Nephron progenitor cell (in vitro differentiated cells): Measurements from ENCODE around the gene DNAJC8.

Experiments used
- DNase-seq: peaks from one replicate; pipeline ENCODE4 v3.0.0; 2021
- H3K27ac Mint-ChIP-seq: 2 replicates; pipeline ENCODE4 v1.8.0; 2021; ENCODE audit warnings: mild to moderate bottlenecking, moderate library complexity, mixed read lengths
- H3K27me3 Mint-ChIP-seq: 2 replicates; pipeline ENCODE4 v1.8.0; 2021; ENCODE audit warnings: mild to moderate bottlenecking, low read depth, mixed read lengths; ENCODE audit not compliant: poor library complexity
- H3K36me3 Mint-ChIP-seq: 2 replicates; pipeline ENCODE4 v1.8.0; 2021; ENCODE audit warnings: low read depth, mixed read lengths
- H3K4me1 Mint-ChIP-seq: 2 replicates; pipeline ENCODE4 v1.8.0; 2021; ENCODE audit warnings: mixed read lengths
- H3K4me3 Mint-ChIP-seq: 2 replicates; pipeline ENCODE4 v1.8.0; 2021; ENCODE audit warnings: mild to moderate bottlenecking, moderate library complexity, mixed read lengths
- H3K9me3 Mint-ChIP-seq: 2 replicates; pipeline ENCODE4 v1.8.0; 2021; ENCODE audit warnings: mild to moderate bottlenecking, moderate library complexity, mixed read lengths
- TF ChIP-seq, protein P1 (sequence below): fragments of 200-600 bp; sonication (generic); IDR thresholded peaks from 2 replicates; pipeline ENCODE4 v1.5.0; 2021; ENCODE audit warnings: antibody characterized with exemption

DNAJC8 gene

DNA sequence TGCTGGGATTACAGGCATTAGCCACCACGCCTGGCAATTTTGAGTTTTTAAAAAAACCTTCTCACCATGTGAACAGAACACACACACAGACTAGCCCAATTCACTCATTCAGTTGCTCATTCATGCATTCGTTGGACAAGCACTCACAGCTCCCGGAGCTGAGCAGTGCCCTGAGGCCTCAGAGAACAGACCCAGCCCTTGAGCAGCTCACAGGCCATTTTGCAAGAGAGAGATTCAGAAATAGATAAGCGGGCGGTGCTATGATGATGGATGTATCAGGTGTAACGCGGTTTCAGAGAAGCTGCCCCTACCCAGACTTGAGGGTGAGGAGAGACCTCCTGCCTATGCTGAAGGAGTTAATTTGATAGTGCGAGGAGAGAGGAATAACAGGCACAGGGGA lies 74.9 kb downstream of the DNAJC8 start:
- no peak for DNase-seq
- H3K27ac Mint-ChIP-seq = no peak overlapping the region
- peaks cover 17% of the 10 kb centered on the region for H3K27me3 Mint-ChIP-seq
- H3K36me3 Mint-ChIP-seq = no peaks in the 10 kb centered on the region
- TF ChIP-seq, protein P1, sequence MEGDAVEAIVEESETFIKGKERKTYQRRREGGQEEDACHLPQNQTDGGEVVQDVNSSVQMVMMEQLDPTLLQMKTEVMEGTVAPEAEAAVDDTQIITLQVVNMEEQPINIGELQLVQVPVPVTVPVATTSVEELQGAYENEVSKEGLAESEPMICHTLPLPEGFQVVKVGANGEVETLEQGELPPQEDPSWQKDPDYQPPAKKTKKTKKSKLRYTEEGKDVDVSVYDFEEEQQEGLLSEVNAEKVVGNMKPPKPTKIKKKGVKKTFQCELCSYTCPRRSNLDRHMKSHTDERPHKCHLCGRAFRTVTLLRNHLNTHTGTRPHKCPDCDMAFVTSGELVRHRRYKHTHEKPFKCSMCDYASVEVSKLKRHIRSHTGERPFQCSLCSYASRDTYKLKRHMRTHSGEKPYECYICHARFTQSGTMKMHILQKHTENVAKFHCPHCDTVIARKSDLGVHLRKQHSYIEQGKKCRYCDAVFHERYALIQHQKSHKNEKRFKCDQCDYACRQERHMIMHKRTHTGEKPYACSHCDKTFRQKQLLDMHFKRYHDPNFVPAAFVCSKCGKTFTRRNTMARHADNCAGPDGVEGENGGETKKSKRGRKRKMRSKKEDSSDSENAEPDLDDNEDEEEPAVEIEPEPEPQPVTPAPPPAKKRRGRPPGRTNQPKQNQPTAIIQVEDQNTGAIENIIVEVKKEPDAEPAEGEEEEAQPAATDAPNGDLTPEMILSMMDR = no peak
- H3K4me1 Mint-ChIP-seq = peaks cover 15% of the 10 kb centered on the region
- no peak overlapping the region for H3K4me3 Mint-ChIP-seq
- H3K9me3 Mint-ChIP-seq = no peaks in the 10 kb centered on the region

DNA sequence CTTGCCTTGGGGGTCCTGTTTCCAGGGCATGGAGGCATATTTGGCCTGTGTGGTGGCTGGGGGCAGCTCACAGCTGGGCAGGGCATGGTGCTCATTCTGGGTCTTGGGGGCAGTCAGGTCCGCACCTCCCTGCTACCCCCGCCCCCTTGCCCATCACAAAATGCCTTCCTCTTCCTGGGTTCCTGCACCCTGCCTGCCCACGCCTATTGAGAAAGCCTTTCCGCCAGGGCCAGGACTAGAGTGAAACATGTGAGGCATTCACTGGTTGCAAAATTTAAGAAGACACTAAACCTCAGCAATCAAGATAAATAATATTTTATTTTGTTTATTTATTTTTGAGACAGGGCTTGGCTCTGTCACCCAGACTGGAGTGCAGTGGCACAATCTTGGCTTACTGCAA lies 76.0 kb downstream of the DNAJC8 start:
- peaks cover 7% of the 10 kb centered on the region for H3K4me1 Mint-ChIP-seq
- no peak for DNase-seq
- H3K27me3 Mint-ChIP-seq = peaks cover 15% of the 10 kb centered on the region
- H3K4me3 Mint-ChIP-seq = no peak overlapping the region
- no peaks in the 10 kb centered on the region for H3K9me3 Mint-ChIP-seq
- H3K36me3 Mint-ChIP-seq = no peaks in the 10 kb centered on the region
- no peak overlapping the region for H3K27ac Mint-ChIP-seq
- TF ChIP-seq, protein P1 = no peak

DNA sequence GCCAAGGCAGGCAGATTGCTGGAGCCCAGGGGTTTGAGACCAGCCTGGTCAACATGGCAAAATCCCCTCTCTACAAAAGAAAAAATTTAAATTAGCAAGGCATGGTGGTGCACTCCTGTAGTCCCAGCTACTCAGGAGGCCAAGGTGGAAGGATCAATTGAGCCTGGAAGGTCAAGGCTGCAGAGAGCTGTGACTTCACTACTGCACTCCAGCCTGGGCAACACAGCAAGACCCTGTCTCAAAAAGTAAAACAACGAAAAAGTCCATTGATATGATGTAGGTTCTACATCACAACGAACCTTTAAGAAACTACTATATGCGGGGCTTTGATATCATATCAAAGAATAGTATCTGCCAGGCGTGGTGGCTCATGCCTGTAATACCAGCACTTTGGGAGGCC lies 77.2 kb downstream of the DNAJC8 start:
- Mint-ChIP-seq H3K27me3 (peaks cover 12% of the 10 kb centered on the region), H3K4me3 (no peak overlapping the region), H3K27ac (no peak overlapping the region), H3K4me1 (peaks cover 5% of the 10 kb centered on the region), H3K9me3 (no peaks in the 10 kb centered on the region), H3K36me3 (no peaks in the 10 kb centered on the region)
- TF ChIP-seq, protein P1 = no peak
- DNase-seq = no peak

DNA sequence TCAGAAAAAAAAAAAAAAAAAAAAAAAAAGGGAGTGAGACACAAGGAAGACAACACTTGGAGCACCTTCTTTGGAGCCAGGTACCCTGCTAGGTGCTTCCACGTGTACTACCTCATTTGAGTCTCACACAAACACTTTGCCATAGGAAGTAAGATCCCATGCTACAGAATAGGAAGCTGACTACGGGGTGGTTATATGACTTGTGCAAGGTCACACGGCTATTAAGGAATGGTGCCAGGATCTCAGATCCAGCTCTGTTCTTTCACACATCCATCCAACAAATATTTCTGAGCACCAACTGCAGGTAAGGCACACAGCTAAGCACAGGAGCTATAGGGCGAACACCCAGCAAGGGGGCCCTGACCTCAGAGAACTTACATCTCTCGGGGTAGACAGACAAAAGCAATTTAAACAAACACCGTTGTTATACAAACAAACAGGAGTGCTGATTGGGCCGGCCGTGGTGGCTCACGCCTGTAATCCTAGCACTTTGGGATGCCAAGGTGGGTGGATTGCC lies 78.7 kb downstream of the DNAJC8 start:
- Mint-ChIP-seq H3K36me3 (no peaks in the 10 kb centered on the region), H3K9me3 (peaks cover 6% of the 10 kb centered on the region)
- TF ChIP-seq, protein P1 = no peak

More for the DNA sequence above, 78.7 kb downstream of the DNAJC8 start:
- DNase-seq = no peak
- H3K4me3 Mint-ChIP-seq = no peak overlapping the region
- no peak overlapping the region for H3K27ac Mint-ChIP-seq
- H3K27me3 Mint-ChIP-seq = peaks cover 17% of the 10 kb centered on the region
- H3K4me1 Mint-ChIP-seq = peaks cover 5% of the 10 kb centered on the region
